Measurements from ENCODE around the gene SHC3. TPM values are rescaled to one million over a fixed set of nuclear protein-coding genes. Genes with fewer than 3 reads are reported as not detected.

Gene SHC3
- total RNA-seq, 1 experiment from 2014 or later = 0.27 TPM

DNA sequence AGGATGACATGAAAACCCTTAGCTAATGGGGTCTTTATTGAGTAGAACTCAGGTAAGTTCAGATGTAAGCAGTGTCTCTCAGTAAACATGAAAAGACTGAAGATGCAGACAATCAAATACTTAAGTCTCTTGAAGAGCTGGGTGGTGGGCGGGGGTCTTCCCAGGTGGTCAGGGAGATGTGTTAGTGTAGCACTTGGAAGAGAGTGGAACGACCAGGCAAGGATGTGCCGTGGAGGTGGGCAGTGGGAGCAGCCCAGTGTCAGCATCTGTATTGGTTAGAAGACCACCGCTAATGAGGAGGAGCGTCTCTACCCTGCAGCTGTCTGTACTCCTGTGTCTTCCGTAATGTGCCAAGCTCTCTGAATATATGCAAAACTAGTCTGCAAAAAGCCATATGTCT, 183.0 kb downstream of the SHC3 start (continued):
- TF ChIP-seq REST (IDR thresholded peaks at IDR 0.05; ENCODE audit: low read depth) (no peak), RAD21 (IDR thresholded peaks at IDR 0.05; ENCODE audit: low read depth) (no peak), CBX3 (IDR thresholded peaks at IDR 0.05; ENCODE audit: low read depth) (no peak)

DNA sequence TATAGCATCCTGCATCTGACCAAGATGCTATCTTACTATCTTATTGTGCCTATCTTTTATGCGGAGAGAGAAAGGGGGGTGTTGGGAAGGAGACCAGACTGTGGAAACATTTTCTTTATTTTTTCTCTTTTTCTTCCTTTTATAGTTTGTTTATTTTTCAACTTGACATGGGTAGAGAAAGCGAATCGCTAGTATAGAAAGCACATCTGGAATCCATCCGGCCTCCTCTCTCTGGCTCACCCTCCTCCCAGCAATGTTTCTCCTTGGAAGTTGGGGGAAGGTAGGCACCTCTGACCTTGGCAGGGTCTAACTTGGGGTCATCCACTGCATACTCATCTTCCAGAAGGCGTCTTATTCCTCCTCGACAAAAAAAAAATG, 183.4 kb downstream of the SHC3 start:
- no peaks in the 10 kb centered on the region for H3K9me3 ChIP-seq (ENCODE audit: control insufficient read depth in 1 of 2, insufficient read depth in 1 of 2, low read depth in 1 of 2, low read length in 2 of 2)
- no peak overlapping the region for H2AFZ ChIP-seq (ENCODE audit: low read depth, low read length, poor library complexity, severe bottlenecking)
- TF ChIP-seq RAD21 (IDR thresholded peaks at IDR 0.05; ENCODE audit: low read depth) (no peak), EZH2 (IDR thresholded peaks at IDR 0.05) (no peak), FOSL1 (IDR thresholded peaks at IDR 0.05; ENCODE audit: low read depth) (no peak), SP1 (IDR thresholded peaks at IDR 0.05; ENCODE audit: low read depth) (no peak)
- TF ChIP-seq, protein P1, sequence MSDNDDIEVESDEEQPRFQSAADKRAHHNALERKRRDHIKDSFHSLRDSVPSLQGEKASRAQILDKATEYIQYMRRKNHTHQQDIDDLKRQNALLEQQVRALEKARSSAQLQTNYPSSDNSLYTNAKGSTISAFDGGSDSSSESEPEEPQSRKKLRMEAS (IDR thresholded peaks at IDR 0.05) = no peak
- no peak overlapping the region for H3K4me3 ChIP-seq (replicated peaks in 1 of 2; ENCODE audit: low read depth in 1 of 2, low read length in 2 of 2)
- no peaks in the 10 kb centered on the region for H3K27me3 ChIP-seq (ENCODE audit: insufficient read depth, low read length)
- ChIA-PET RAD21 (ENCODE audit: low non-redundant PET in 1 of 2, low total read pairs in 2 of 2, uncharacterized antibody in 2 of 2, unreplicated experiment in 2 of 2) (no interaction called here), POLR2A (no interaction called here), CTCF (no interaction called here)
- no peak overlapping the region for H3K9ac ChIP-seq (ENCODE audit: low read length)
- intact Hi-C loops (cut with micrococcal nuclease) = no loop called here
- H3K27ac ChIP-seq (ENCODE audit: low read depth, low read length) = no peak overlapping the region
- no peaks in the 10 kb centered on the region for H3K79me2 ChIP-seq (ENCODE audit: insufficient read depth, low read length)
- H3K4me1 ChIP-seq (ENCODE audit: control insufficient read depth in 1 of 2, insufficient read depth in 2 of 2, low read length in 2 of 2) = no peaks in the 10 kb centered on the region
- no peaks in the 10 kb centered on the region for H3K36me3 ChIP-seq (ENCODE audit: control insufficient read depth in 1 of 2, insufficient read depth in 2 of 2, low read length in 2 of 2)
- H4K20me1 ChIP-seq (ENCODE audit: insufficient read depth) = no peaks in the 10 kb centered on the region
- ATAC-seq = no peak
- no TSS peak for BruUV-seq (replicated peaks)
- no peak for DNase-seq (ENCODE audit: low read depth, low spot score)
- no peaks in the 10 kb centered on the region for H3K9me2 ChIP-seq (ENCODE audit: insufficient read depth)
- H3K4me2 ChIP-seq (ENCODE audit: low read length) = no peak overlapping the region

Data from HCT116 (cell line).